HepG2 (cell line): ENCODE results near the gene ZNF285. TPM values are rescaled to one million over a fixed set of nuclear protein-coding genes. Genes with fewer than 3 reads are reported as not detected.

Experiments
- AKNA ChIP-seq: sonication (generic); formaldehyde crosslinking; IDR thresholded peaks from 2 replicates; pipeline ENCODE4 v1.4.0; 2020; ENCODE audit warnings: missing genetic modification reagents, borderline replicate concordance
- CBX1 ChIP-seq: IDR thresholded peaks from one replicate; pipeline ENCODE4 v1.6.1; 2016; ENCODE audit warnings: antibody characterized with exemption, low read depth
- ELF4 ChIP-seq: sonication (generic); formaldehyde crosslinking; IDR thresholded peaks from 2 replicates; pipeline ENCODE4 v1.5.0; 2020; ENCODE audit warnings: missing genetic modification reagents, mild to moderate bottlenecking, moderate library complexity, borderline replicate concordance
- FOSL1 ChIP-seq: sonication (generic); formaldehyde crosslinking; IDR thresholded peaks from 2 replicates; pipeline ENCODE4 v1.9.0; 2021; ENCODE audit warnings: missing genetic modification reagents, borderline replicate concordance
- HNRNPUL1 ChIP-seq: fragments of 200-400 bp; formaldehyde crosslinking; IDR thresholded peaks from 2 replicates; pipeline ENCODE4 v1.6.1; 2017; ENCODE audit warnings: low read depth, mild to moderate bottlenecking, low read length, moderate library complexity
- HOXD1 ChIP-seq: sonication (generic); formaldehyde crosslinking; IDR thresholded peaks from 2 replicates; pipeline ENCODE4 v1.5.0; 2020; ENCODE audit warnings: missing genetic modification reagents
- NFYB ChIP-seq: sonication (generic); formaldehyde crosslinking; IDR thresholded peaks from 2 replicates; pipeline ENCODE4 v1.4.0; 2020; ENCODE audit warnings: missing genetic modification reagents
- NONO ChIP-seq, 2 experiments: fragments of 450-650 bp in 1 of 2; sonication (generic) in 1 of 2; formaldehyde crosslinking in 1 of 2; IDR thresholded peaks in 1 of 2; conservative IDR thresholded peaks in 1 of 2; 2 replicates each; pipeline versions ENCODE4 v1.6.1 to v1.8.0; 2017 to 2022; ENCODE audit warnings: mild to moderate bottlenecking in 1 of 2, missing genetic modification reagents in 1 of 2, moderate library complexity in 1 of 2
- NR2F1 ChIP-seq, 2 experiments: fragments of 450-650 bp in 1 of 2; formaldehyde crosslinking in 1 of 2; IDR thresholded peaks; 2 replicates each; pipeline versions ENCODE4 v1.5.0 to v1.6.1; 2016 to 2020; ENCODE audit warnings: mild to moderate bottlenecking in 1 of 2, missing compliant biosample characterization in 1 of 2, missing genetic modification reagents in 1 of 2, moderate library complexity in 1 of 2
- REPIN1 ChIP-seq: sonication (generic); formaldehyde crosslinking; IDR thresholded peaks from 2 replicates; pipeline ENCODE4 v1.8.0; 2022; ENCODE audit warnings: missing genetic modification reagents, low read depth, mild to moderate bottlenecking, borderline replicate concordance
- RFX1 ChIP-seq: fragments of 450-650 bp; IDR thresholded peaks from 2 replicates; pipeline ENCODE4 v1.6.1; 2017
- ZBTB2 ChIP-seq: sonication (generic); formaldehyde crosslinking; IDR thresholded peaks from 2 replicates; pipeline ENCODE4 v1.8.0; 2022; ENCODE audit warnings: low read depth, missing genetic modification reagents
- ZEB1 ChIP-seq: IDR thresholded peaks from 2 replicates; pipeline ENCODE4 v1.6.1; 2012; ENCODE audit warnings: mild to moderate bottlenecking, low read depth, inconsistent platforms; ENCODE audit not compliant: insufficient replicate concordance
- ZFYVE20 ChIP-seq: sonication (generic); formaldehyde crosslinking; IDR thresholded peaks from 2 replicates; pipeline ENCODE4 v1.8.0; 2023; ENCODE audit warnings: low read depth, mild to moderate bottlenecking, moderate library complexity, missing genetic modification reagents, borderline replicate concordance
- ZNF431 ChIP-seq: sonication (generic); formaldehyde crosslinking; IDR thresholded peaks from 2 replicates; pipeline ENCODE4 v1.9.0; 2022; ENCODE audit warnings: missing genetic modification reagents, low read depth, mild to moderate bottlenecking, borderline replicate concordance
- ZNF451 ChIP-seq: sonication (generic); formaldehyde crosslinking; IDR thresholded peaks from 2 replicates; pipeline ENCODE4 v1.5.0; 2020; ENCODE audit warnings: mild to moderate bottlenecking, missing genetic modification reagents
- ZNF629 ChIP-seq: sonication (generic); formaldehyde crosslinking; conservative IDR thresholded peaks from 2 replicates; pipeline ENCODE4 v1.5.0; 2020; ENCODE audit warnings: missing genetic modification reagents
- polyA plus RNA-seq, 8 experiments: library from polyadenylated mRNA; depleted of rRNA in 3 of 8; stranded (reverse) in 7 of 8; unstranded in 1 of 8; fragments of >200 nt; fragmentation: Illumina TruSeq in 4 of 8; extraction: Trizol in 4 of 8; gene quantifications; 2 replicates each; pipeline versions ENCODE4 v1.2.1 to v1.2.3, GENCODE V29; 2011 to 2016; ENCODE audit warnings: low read depth in 4 of 8, missing spikeins in 1 of 8, mixed read lengths in 1 of 8; ENCODE audit not compliant: insufficient read depth in 1 of 8
- total RNA-seq, 5 experiments: library from RNA; depleted of rRNA; stranded (reverse); fragments of >200 nt; fragmentation: Illumina TruSeq; extraction: Trizol; gene quantifications; 2 replicates each; pipeline ENCODE4 v1.2.3, GENCODE V29; 2016; ENCODE audit warnings: low read depth in 1 of 5
- TF ChIP-seq, protein P1 (sequence below): IDR thresholded peaks from 2 replicates; pipeline ENCODE4 v1.4.0; 2020; ENCODE audit warnings: mild to moderate bottlenecking, missing genetic modification reagents

Gene ZNF285
- total and polyA plus RNA-seq, 2 of the 13 experiments (the other 11 are each of a cell fraction or from before 2014, with no cell fraction given), result 0.82 to 1.7 TPM

GRCh38 chr19:44356383-44357111 is 44.9 kb downstream of the ZNF285 start, which contains the start of gene ZNF112 (continued):
- TF ChIP-seq, protein P1, sequence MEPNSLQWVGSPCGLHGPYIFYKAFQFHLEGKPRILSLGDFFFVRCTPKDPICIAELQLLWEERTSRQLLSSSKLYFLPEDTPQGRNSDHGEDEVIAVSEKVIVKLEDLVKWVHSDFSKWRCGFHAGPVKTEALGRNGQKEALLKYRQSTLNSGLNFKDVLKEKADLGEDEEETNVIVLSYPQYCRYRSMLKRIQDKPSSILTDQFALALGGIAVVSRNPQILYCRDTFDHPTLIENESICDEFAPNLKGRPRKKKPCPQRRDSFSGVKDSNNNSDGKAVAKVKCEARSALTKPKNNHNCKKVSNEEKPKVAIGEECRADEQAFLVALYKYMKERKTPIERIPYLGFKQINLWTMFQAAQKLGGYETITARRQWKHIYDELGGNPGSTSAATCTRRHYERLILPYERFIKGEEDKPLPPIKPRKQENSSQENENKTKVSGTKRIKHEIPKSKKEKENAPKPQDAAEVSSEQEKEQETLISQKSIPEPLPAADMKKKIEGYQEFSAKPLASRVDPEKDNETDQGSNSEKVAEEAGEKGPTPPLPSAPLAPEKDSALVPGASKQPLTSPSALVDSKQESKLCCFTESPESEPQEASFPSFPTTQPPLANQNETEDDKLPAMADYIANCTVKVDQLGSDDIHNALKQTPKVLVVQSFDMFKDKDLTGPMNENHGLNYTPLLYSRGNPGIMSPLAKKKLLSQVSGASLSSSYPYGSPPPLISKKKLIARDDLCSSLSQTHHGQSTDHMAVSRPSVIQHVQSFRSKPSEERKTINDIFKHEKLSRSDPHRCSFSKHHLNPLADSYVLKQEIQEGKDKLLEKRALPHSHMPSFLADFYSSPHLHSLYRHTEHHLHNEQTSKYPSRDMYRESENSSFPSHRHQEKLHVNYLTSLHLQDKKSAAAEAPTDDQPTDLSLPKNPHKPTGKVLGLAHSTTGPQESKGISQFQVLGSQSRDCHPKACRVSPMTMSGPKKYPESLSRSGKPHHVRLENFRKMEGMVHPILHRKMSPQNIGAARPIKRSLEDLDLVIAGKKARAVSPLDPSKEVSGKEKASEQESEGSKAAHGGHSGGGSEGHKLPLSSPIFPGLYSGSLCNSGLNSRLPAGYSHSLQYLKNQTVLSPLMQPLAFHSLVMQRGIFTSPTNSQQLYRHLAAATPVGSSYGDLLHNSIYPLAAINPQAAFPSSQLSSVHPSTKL (CRISPR knock-in tag), result peak; percentile 58; the same call in 1 of the 2 replicates
- TF ChIP-seq HNRNPUL1, result no peak
- TF ChIP-seq ZBTB2 (CRISPR knock-in tag), result no peak
- TF ChIP-seq REPIN1, result no peak
- TF ChIP-seq ZNF451 (CRISPR knock-in tag), result 0 out of 2 replicates have a peak, but pooled peaks have one; percentile 43
- no peak for TF ChIP-seq NONO (IDR thresholded peaks at IDR 0.05)
- no peak; the same call in 1 of the 2 replicates for TF ChIP-seq NONO (CRISPR knock-in tag; conservative IDR thresholded peaks at IDR 0.05)
- TF ChIP-seq ZEB1, result peak; percentile 78
- no peak for TF ChIP-seq ZFYVE20 (CRISPR knock-in tag)
- peak; percentile 56; the same call in 1 of the 2 replicates for TF ChIP-seq ELF4 (CRISPR knock-in tag)
- TF ChIP-seq CBX1, result peak; percentile 72
- TF ChIP-seq HOXD1 (CRISPR knock-in tag), result no peak
- TF ChIP-seq NFYB (CRISPR knock-in tag), result peak; percentile 34; the same call in 1 of the 2 replicates
- no peak for TF ChIP-seq ZNF431 (CRISPR knock-in tag)
- TF ChIP-seq AKNA (CRISPR knock-in tag), result no peak
- 0 out of 2 replicates have a peak, but pooled peaks have one; percentile 23 for TF ChIP-seq ZNF629 (CRISPR knock-in tag)
- no peak for TF ChIP-seq FOSL1 (CRISPR knock-in tag)
- no peak for TF ChIP-seq NR2F1 (CRISPR knock-in tag; IDR thresholded peaks at IDR 0.05)
- TF ChIP-seq RFX1, result no peak
